GM23248 (cell line): ENCODE data around the gene GRIP1.

Source experiments
- EZH2 ChIP-seq: fragments of 200-600 bp; sonication (generic); IDR thresholded peaks from 2 replicates; pipeline ENCODE4 v1.6.1; 2018; ENCODE audit warnings: antibody characterized with exemption, mild to moderate bottlenecking; ENCODE audit not compliant: insufficient read depth, poor library complexity, severe bottlenecking
- EZH2phosphoT487 ChIP-seq: fragments of 200-600 bp; sonication (generic); IDR thresholded peaks from 2 replicates; pipeline ENCODE4 v1.6.1; 2018; ENCODE audit warnings: antibody characterized with exemption, moderate library complexity, mild to moderate bottlenecking, low read depth; ENCODE audit not compliant: insufficient read depth

DNA sequence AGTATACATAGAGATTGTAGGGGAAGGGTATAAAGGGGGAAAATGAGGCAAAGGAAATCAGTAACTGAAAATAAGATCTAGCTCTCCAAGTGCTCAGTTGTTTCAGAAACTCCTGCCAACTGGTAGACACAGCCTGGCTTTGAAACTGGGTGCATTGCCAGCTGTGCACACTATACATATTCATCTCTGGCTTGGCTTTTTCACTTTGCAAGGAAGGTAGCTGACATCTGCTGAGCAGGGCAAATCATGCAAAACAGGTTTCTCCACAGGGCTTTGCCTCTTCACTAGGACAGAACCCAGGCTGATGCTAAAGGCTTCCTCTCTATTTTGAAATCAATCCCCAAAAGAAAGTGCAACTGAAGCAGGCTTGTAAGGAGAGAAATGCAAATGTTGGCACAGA lies 275.1 kb downstream of the GRIP1 start:
- TF ChIP-seq EZH2phosphoT487 (no peak), EZH2 (no peak)
